Neural crest cell (in vitro differentiated cells): ENCODE data around the gene TSNAX. TPM values are rescaled to one million over a fixed set of nuclear protein-coding genes. Genes with fewer than 3 reads are reported as not detected.

Experiments used
- DNase-seq: peaks from one replicate; pipeline ENCODE4 v3.0.0; 2021; ENCODE audit warnings: low read depth, mixed read lengths, low spot score
- H3K27ac Mint-ChIP-seq: one replicate; pipeline ENCODE4 v1.8.0; 2021; ENCODE audit warnings: mild to moderate bottlenecking, mixed read lengths; ENCODE audit not compliant: unreplicated experiment
- H3K27me3 Mint-ChIP-seq: 2 replicates; pipeline ENCODE4 v1.8.0; 2021; ENCODE audit warnings: low read depth, mild to moderate bottlenecking, mixed read lengths
- H3K36me3 Mint-ChIP-seq: 2 replicates; pipeline ENCODE4 v1.8.0; 2021; ENCODE audit warnings: low read depth, mild to moderate bottlenecking, mixed read lengths
- H3K4me1 Mint-ChIP-seq: 2 replicates; pipeline ENCODE4 v1.8.0; 2021; ENCODE audit warnings: mixed read lengths
- H3K4me3 Mint-ChIP-seq: one replicate; pipeline ENCODE4 v1.8.0; 2021; ENCODE audit warnings: mild to moderate bottlenecking, mixed read lengths
- H3K9me3 Mint-ChIP-seq: 2 replicates; pipeline ENCODE4 v1.8.0; 2021; ENCODE audit warnings: mixed read lengths
- CTCF ChIP-seq: fragments of 200-600 bp; sonication (generic); conservative IDR thresholded peaks from 2 replicates; pipeline ENCODE4 v1.5.0; 2021; ENCODE audit warnings: antibody characterized with exemption, mild to moderate bottlenecking
- total RNA-seq: library from RNA; stranded (reverse); gene quantifications from 2 replicates; pipeline ENCODE4 v1.2.1, GENCODE V29; 2021

Gene TSNAX
- total RNA-seq, 1 donor from 2014 or later = 39.2 TPM

GRCh38 chr1:231594749-231595148, 66.3 kb downstream of the TSNAX start:
- TF ChIP-seq CTCF = no peak
- no peaks in the 10 kb centered on the region for H3K27me3 Mint-ChIP-seq
- H3K4me1 Mint-ChIP-seq = peaks cover 16% of the 10 kb centered on the region
- H3K27ac Mint-ChIP-seq = no peak overlapping the region
- no peak overlapping the region for H3K4me3 Mint-ChIP-seq
- H3K36me3 Mint-ChIP-seq = no peaks in the 10 kb centered on the region
- no peak for DNase-seq
- no peaks in the 10 kb centered on the region for H3K9me3 Mint-ChIP-seq

GRCh38 chr1:231596337-231596791, 67.9 kb downstream of the TSNAX start:
- Mint-ChIP-seq H3K9me3 (no peaks in the 10 kb centered on the region), H3K4me3 (no peak overlapping the region), H3K27ac (no peak overlapping the region), H3K36me3 (no peaks in the 10 kb centered on the region), H3K27me3 (no peaks in the 10 kb centered on the region), H3K4me1 (peaks cover 16% of the 10 kb centered on the region)
- DNase-seq = no peak
- no peak for TF ChIP-seq CTCF

GRCh38 chr1:231597971-231598370, 69.5 kb downstream of the TSNAX start:
- Mint-ChIP-seq H3K4me1 (peaks cover 19% of the 10 kb centered on the region), H3K36me3 (no peaks in the 10 kb centered on the region), H3K27ac (no peak overlapping the region), H3K4me3 (no peak overlapping the region), H3K27me3 (no peaks in the 10 kb centered on the region), H3K9me3 (no peaks in the 10 kb centered on the region)
- no peak for TF ChIP-seq CTCF
- no peak for DNase-seq

- H3K27me3 Mint-ChIP-seq = no peaks in the 10 kb centered on the region
- H3K27ac Mint-ChIP-seq = no peak overlapping the region
- no peak for DNase-seq
- peaks cover 26% of the 10 kb centered on the region for H3K4me1 Mint-ChIP-seq
- TF ChIP-seq CTCF = no peak
- H3K4me3 Mint-ChIP-seq = no peak overlapping the region
- no peaks in the 10 kb centered on the region for H3K9me3 Mint-ChIP-seq
- H3K36me3 Mint-ChIP-seq = no peaks in the 10 kb centered on the region
These were observed 72.0 kb downstream of the TSNAX start for GRCh38 chr1:231600458-231600976.

- H3K36me3 Mint-ChIP-seq = no peaks in the 10 kb centered on the region
These were observed 73.6 kb downstream of the TSNAX start for GRCh38 chr1:231601824-231602672.

More at GRCh38 chr1:231601824-231602672, 73.6 kb downstream of the TSNAX start:
- Mint-ChIP-seq H3K9me3 (no peaks in the 10 kb centered on the region), H3K4me1 (peaks cover 11% of the 10 kb centered on the region), H3K27ac (no peak overlapping the region), H3K27me3 (no peaks in the 10 kb centered on the region), H3K4me3 (no peak overlapping the region)
- DNase-seq = no peak
- no peak for TF ChIP-seq CTCF
